ENCODE results near the gene RGS6. TPM values are rescaled to one million over a fixed set of nuclear protein-coding genes. Genes with fewer than 3 reads are reported as not detected.

The RGS6 gene
- total RNA-seq, 2 donors from 2014 or later, result 0.08 TPM; not detected in 1

DNA sequence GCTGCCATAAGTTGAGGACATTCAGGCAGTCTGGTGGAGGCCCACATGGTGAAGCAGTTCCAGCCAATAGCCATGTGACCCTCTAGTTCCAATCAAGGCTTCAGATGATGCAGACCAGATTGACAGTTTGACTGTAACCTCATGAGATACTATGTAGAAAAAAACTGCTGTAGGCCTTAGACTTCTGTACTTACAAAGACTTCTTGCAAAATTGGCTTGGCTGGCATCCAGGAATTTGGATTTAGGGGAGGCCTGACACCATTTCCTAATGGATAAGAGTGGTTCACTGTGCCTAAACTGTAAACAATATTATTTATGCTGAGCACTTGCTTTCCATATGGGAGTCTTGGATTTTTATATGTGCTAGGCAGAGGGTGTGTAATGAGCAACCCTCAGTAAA lies 76.4 kb downstream of the RGS6 start:
- H3K27me3 Mint-ChIP-seq, result peaks cover 6 to 16% of the 10 kb centered on the region in 2 donors
- H3K9me3 Mint-ChIP-seq, result no peaks in the 10 kb centered on the region
- ATAC-seq, result no peak
- no peaks in the 10 kb centered on the region for H3K4me1 Mint-ChIP-seq (ENCODE audit: low read depth in 2 of 2)
- no peak for DNase-seq (ENCODE audit: low spot score)
- H3K27ac Mint-ChIP-seq, result no peak overlapping the region
- H3K4me3 Mint-ChIP-seq, result no peak overlapping the region
- H3K36me3 Mint-ChIP-seq, result no peaks in the 10 kb centered on the region

DNA sequence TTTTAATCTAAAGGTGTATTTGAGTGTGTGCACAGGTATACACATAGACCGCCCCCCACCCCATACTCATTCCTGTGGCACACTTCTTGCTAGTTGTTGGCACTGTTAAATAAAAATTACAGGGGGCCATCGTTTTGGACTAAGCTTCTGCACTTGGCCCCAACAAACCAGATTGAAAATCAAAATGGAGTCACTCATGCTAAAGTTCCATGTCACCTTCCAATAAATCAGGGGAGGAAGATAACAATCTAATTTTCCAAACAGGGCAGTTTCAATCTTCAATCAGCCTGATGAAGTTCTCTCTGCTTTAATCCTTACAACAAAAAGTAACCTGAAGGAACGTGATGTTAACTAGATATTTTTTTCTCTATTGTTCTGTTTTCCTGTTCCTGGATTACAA lies 78.2 kb downstream of the RGS6 start:
- H3K27me3 Mint-ChIP-seq, result peaks cover 15 to 20% of the 10 kb centered on the region in 2 donors
- H3K4me1 Mint-ChIP-seq (ENCODE audit: low read depth in 2 of 2), result no peaks in the 10 kb centered on the region
- H3K36me3 Mint-ChIP-seq, result no peaks in the 10 kb centered on the region
- ATAC-seq (no peak), DNase-seq (ENCODE audit: low spot score) (no peak)
- H3K27ac Mint-ChIP-seq, result no peak overlapping the region
- H3K9me3 Mint-ChIP-seq, result no peaks in the 10 kb centered on the region
- H3K4me3 Mint-ChIP-seq, result no peak overlapping the region

DNA sequence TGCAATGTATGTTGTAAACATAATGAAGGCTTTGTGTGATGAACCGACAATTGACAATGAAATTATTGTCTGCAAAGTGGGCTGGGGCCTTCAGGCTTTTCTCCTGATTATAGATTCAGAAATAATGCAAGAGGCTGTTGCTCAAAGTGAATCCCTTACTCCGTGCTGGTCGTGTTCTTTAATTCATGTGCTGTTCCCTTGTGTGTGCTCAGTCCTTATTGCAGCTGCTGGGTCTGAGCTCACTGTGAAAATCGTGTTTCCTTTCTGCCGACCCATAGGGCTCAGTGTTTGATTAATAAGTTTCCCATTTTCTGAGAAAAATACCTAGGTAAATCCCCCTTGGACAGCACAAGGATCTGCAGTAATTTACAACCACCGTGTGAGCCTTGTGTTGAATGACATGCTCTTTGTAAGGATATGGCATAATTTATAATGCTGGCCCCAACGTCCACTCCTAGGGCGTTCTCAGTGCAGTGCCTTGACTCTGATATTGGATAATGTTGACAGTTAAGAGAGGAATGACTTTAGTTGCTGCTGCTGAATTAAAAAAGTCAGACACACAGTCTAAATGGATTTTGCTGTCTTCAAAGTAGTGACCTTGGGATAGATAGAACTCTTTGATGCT lies 81.6 kb downstream of the RGS6 start:
- Mint-ChIP-seq H3K4me3 (no peak overlapping the region), H3K4me1 (ENCODE audit: low read depth in 2 of 2) (no peaks in the 10 kb centered on the region), H3K36me3 (no peaks in the 10 kb centered on the region), H3K27me3 (peaks cover 24 to 28% of the 10 kb centered on the region in 2 donors), H3K27ac (no peak overlapping the region), H3K9me3 (no peaks in the 10 kb centered on the region)
- DNase-seq (ENCODE audit: low spot score) (no peak), ATAC-seq (no peak)

DNA sequence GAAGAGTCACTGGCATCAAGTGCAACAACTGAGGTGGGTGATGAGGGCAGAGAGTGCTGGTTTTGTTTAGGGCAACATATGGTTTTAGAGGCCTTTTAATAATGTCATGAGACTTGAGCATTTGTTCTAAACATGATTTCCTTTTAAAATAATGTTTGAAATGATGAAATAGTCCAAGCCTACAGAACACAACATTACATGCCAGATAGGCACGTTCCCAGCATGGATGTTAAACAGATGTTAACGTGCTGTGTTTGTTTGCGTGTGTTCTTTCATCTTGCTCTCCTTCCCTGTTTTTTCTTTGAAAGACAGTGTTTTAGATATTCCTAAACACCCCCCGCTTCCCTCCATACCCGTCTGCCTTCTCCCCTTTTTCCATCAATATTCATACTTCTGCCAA lies 82.3 kb downstream of the RGS6 start:
- no peak for ATAC-seq
- Mint-ChIP-seq H3K27me3 (peaks cover 23 to 34% of the 10 kb centered on the region in 2 donors), H3K36me3 (no peaks in the 10 kb centered on the region), H3K27ac (no peak overlapping the region), H3K4me1 (ENCODE audit: low read depth in 2 of 2) (no peaks in the 10 kb centered on the region), H3K9me3 (no peaks in the 10 kb centered on the region), H3K4me3 (no peak overlapping the region)
- no peak for DNase-seq (ENCODE audit: low spot score)

DNA sequence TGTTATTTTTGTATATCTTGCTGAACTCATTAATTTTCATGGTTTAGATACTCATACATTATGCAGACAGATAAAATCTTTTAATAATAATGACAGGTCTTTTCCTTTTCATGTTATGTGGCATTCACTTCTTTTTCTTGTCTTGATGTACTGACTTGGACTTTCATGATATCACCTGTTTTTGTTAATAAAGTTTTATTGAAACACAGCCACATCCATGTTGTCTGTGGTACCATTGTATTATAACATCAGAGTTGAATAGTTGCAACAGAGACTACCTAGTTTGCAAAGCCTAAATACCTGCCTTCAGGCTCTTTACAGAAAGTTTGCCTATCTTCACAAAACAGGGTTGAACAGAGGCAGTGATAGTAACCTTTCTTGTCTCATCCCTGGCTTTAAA lies 85.1 kb downstream of the RGS6 start:
- DNase-seq (ENCODE audit: low spot score), result no peak
- Mint-ChIP-seq H3K4me3 (no peak overlapping the region), H3K9me3 (no peaks in the 10 kb centered on the region), H3K36me3 (no peaks in the 10 kb centered on the region), H3K27ac (no peak overlapping the region), H3K27me3 (peaks cover 32 to 41% of the 10 kb centered on the region in 2 donors), H3K4me1 (ENCODE audit: low read depth in 2 of 2) (no peaks in the 10 kb centered on the region)
- ATAC-seq, result no peak

DNA sequence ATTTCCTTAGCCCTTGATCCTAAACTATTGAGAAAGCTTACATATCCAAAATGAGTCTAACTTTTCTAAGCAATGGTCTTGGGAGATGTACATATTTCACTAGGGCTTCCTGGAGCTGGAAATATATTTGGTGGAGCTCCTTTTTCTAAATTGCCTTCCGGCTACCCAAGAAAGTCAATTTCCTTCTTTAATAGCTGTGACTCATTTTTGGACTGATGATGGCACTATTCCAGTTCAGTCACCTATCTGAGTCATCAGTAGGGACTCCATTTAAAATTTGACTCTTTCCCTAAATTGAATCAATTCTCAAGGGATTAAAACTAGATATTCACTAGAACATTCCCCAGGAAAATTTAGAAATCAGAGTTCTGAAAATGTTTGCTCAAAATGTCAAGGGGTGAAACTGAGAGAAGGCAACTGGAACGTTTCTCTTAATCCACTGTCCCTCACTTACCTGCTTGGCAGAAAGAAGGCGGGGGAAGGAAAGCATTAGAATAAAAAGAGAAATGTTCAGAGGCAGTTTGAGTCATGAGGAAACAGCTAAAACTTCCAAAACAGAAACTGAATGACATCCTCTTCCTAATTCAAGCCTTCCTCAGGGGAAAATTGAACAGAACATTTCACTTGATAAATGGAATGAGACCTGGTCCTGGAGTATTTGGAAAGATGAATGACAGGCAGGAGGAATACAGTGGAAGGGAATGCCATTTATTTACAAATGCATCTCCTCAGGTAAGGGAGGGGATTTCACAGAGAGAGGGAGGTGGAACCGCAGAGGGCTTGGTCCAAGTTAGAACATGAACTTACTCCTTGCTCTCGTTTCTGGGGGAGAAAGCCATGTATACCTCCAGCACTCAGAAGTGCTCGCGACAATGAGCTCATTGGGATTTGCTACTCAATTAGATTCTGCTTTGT lies 91.2 kb downstream of the RGS6 start:
- Mint-ChIP-seq H3K27ac (no peak overlapping the region), H3K9me3 (no peaks in the 10 kb centered on the region), H3K36me3 (no peaks in the 10 kb centered on the region), H3K27me3 (peaks cover 28 to 49% of the 10 kb centered on the region in 2 donors), H3K4me1 (ENCODE audit: low read depth in 2 of 2) (no peaks in the 10 kb centered on the region), H3K4me3 (no peak overlapping the region)
- ATAC-seq (no peak), DNase-seq (ENCODE audit: low spot score) (no peak)

DNA sequence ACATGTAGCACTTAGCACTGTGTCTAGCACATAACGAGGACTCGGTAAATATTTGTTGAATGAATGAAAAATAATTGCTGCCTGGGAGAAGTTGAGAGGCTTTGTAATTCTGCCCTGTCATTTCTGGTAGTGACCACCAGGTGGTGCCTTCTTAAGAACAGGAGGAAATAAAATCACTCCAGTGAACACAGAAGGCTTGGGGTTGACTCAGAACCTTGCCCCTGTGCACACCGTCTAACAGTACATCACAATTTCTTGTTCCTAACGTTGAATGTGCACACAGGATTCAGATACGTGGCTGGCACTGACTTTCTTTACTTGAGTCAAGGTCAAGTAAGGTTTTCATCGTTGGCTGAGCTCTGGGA lies 91.8 kb downstream of the RGS6 start:
- H3K27ac Mint-ChIP-seq, result no peak overlapping the region
- H3K27me3 Mint-ChIP-seq, result peaks cover 25 to 43% of the 10 kb centered on the region in 2 donors
- ATAC-seq (peak; percentile 57 to 62), DNase-seq (ENCODE audit: low spot score) (peak; percentile 76)
- no peak overlapping the region for H3K4me3 Mint-ChIP-seq
- H3K9me3 Mint-ChIP-seq, result no peaks in the 10 kb centered on the region
- H3K36me3 Mint-ChIP-seq, result no peaks in the 10 kb centered on the region
- no peaks in the 10 kb centered on the region for H3K4me1 Mint-ChIP-seq (ENCODE audit: low read depth in 2 of 2)

DNA sequence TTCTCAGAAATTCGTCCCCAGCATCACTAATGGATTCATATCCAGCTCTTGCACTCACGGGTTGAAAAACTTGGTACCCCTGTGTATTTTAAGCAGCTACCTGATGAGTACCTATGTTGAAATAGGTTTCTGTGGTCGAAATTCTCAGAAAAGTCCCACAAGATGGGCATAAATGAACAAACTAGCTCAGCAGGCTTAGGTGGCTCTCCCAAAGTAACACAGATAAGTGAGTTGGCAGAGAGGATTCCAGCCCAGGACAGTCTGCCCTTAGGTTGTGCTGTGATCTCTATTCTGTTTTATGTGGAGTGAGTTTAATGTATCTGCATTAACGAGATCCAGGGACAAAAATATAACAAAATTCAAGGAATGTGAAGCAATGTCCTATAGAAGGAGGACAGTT lies 92.3 kb downstream of the RGS6 start:
- no peak for ATAC-seq

DNA sequence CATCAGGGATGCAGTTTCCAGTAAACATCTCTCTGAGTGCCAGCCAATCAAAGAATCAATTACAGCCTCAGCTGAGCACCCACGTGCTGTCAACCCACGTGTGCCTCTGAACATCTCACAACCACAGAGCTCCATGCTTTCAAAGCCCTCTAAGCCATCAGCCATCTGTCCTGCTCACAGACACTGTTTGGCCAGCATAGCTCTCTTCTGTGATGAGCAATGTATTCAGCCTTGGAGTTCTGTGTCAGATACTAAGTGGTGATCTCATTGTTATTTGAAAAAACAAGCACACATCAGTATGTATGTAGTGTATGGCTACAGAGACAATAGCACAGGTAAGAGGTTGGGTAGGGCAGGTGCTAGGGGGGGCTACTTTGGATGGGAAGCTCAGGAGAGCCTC lies 94.3 kb downstream of the RGS6 start:
- Mint-ChIP-seq H3K9me3 (no peaks in the 10 kb centered on the region), H3K4me3 (no peak overlapping the region), H3K36me3 (no peaks in the 10 kb centered on the region), H3K4me1 (ENCODE audit: low read depth in 2 of 2) (no peaks in the 10 kb centered on the region), H3K27me3 (peaks cover 16 to 31% of the 10 kb centered on the region in 2 donors), H3K27ac (no peak overlapping the region)
- DNase-seq (ENCODE audit: low spot score), result no peak
- peak in 1 of 2 donors; percentile 57 for ATAC-seq

More for the DNA sequence above, 92.3 kb downstream of the RGS6 start:
- no peaks in the 10 kb centered on the region for H3K4me1 Mint-ChIP-seq (ENCODE audit: low read depth in 2 of 2)
- H3K27me3 Mint-ChIP-seq, result peaks cover 26 to 44% of the 10 kb centered on the region in 2 donors
- no peaks in the 10 kb centered on the region for H3K9me3 Mint-ChIP-seq
- H3K4me3 Mint-ChIP-seq, result no peak overlapping the region
- H3K36me3 Mint-ChIP-seq, result no peaks in the 10 kb centered on the region
- no peak overlapping the region for H3K27ac Mint-ChIP-seq
- no peak for DNase-seq (ENCODE audit: low spot score)

DNA sequence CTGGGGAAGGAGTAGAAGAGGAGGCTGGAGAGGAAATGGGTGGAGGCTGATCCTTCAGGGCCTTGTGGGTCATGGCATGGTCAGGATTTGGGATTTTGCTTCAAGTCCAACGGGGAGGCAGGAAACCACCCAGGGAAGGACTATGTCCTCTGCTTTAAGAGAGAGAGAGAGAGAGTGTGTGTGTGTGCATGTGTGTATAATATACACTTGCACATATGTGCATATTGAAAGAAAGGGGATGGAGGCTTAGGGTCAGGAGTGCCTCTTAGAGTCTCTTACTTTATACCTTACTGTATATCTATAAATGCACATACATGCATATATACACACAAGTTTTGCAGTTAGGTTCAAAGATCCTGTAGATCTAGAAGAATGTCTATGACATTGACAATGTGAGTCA lies 94.8 kb downstream of the RGS6 start:
- no peak for ATAC-seq
- no peak overlapping the region for H3K27ac Mint-ChIP-seq
- H3K4me1 Mint-ChIP-seq (ENCODE audit: low read depth in 2 of 2), result no peaks in the 10 kb centered on the region
- H3K9me3 Mint-ChIP-seq, result no peaks in the 10 kb centered on the region
- no peak for DNase-seq (ENCODE audit: low spot score)
- H3K4me3 Mint-ChIP-seq, result no peak overlapping the region
- peaks cover 14 to 31% of the 10 kb centered on the region in 2 donors for H3K27me3 Mint-ChIP-seq
- no peaks in the 10 kb centered on the region for H3K36me3 Mint-ChIP-seq

DNA sequence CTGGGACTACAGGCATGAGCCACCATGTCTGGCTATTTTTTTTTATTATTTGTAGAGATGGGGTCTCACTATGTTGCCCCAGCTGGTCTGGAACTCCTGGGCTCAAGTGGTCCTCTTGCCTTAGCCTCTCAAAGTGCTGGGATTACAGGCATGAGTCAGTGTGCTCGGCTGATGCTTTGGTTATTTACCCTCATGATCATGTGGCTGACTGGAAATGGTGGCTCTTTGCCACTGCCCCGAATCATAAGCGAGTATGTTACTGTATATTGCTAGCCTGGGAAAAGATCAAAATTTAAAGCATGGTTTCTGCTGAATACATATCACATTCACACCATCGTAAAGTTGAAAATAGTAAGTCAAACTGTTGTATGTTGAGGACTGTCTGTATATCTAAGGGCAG lies 101.1 kb downstream of the RGS6 start:
- DNase-seq (ENCODE audit: low spot score), result no peak
- ATAC-seq, result no peak
- Mint-ChIP-seq H3K9me3 (no peaks in the 10 kb centered on the region), H3K27me3 (peaks cover 18 to 26% of the 10 kb centered on the region in 2 donors), H3K27ac (no peak overlapping the region), H3K4me3 (no peak overlapping the region), H3K4me1 (ENCODE audit: low read depth in 2 of 2) (no peaks in the 10 kb centered on the region), H3K36me3 (no peaks in the 10 kb centered on the region)

DNA sequence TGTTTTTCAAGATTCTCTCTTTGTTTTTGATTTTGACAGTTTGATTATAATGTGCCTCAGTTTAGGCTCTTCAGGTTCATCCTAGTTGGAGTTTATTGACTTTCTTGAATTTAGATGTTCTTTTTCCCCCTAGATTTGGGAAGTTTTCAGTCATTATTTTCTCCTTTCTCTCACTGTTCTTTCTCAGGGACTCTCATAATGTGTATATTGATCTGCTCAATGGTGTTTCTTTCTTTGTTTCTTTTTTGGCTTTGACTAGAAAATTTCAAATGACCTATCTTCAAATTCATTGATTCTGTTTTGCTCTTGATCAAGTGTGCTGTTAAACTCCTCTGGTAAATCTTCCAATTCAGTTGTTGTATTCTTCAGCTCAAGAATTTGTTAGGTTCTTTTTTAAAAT lies 108.3 kb downstream of the RGS6 start:
- peaks cover 32 to 61% of the 10 kb centered on the region in 2 donors for H3K27me3 Mint-ChIP-seq
- no peak for ATAC-seq
- H3K9me3 Mint-ChIP-seq, result peaks cover 9% of the 10 kb centered on the region
- H3K4me1 Mint-ChIP-seq (ENCODE audit: low read depth in 2 of 2), result no peaks in the 10 kb centered on the region
- H3K4me3 Mint-ChIP-seq, result no peak overlapping the region
- no peak for DNase-seq (ENCODE audit: low spot score)
- H3K27ac Mint-ChIP-seq, result no peak overlapping the region
- H3K36me3 Mint-ChIP-seq, result peaks cover 15% of the 10 kb centered on the region

DNA sequence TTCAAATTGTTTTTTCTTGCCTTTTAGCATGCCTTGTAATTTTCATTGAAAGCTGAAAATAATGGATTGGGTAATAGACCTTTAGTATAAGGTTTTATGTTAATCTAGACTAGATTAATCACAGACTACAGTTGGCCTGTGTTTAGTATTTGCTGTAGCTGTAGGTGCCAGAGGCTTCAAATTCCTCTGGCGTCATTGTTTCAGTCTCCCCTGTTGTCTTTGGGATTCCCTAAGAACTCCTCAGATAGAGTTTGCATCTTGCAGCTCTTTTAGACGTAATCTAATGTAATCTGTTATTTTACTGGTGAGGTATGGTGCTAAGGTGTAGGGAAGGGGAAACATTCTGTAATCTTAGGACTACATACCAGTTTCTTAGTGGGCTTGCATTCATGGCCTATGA lies 113.0 kb downstream of the RGS6 start:
- H3K27me3 Mint-ChIP-seq, result peaks cover 26 to 47% of the 10 kb centered on the region in 2 donors
- no peak overlapping the region for H3K27ac Mint-ChIP-seq
- ATAC-seq, result no peak
- H3K9me3 Mint-ChIP-seq, result peaks cover 8% of the 10 kb centered on the region
- H3K4me3 Mint-ChIP-seq, result no peak overlapping the region
- peaks cover 14% of the 10 kb centered on the region for H3K36me3 Mint-ChIP-seq
- no peak for DNase-seq (ENCODE audit: low spot score)
- peaks cover 0 to 9% of the 10 kb centered on the region in 2 donors for H3K4me1 Mint-ChIP-seq (ENCODE audit: low read depth in 2 of 2)

DNA sequence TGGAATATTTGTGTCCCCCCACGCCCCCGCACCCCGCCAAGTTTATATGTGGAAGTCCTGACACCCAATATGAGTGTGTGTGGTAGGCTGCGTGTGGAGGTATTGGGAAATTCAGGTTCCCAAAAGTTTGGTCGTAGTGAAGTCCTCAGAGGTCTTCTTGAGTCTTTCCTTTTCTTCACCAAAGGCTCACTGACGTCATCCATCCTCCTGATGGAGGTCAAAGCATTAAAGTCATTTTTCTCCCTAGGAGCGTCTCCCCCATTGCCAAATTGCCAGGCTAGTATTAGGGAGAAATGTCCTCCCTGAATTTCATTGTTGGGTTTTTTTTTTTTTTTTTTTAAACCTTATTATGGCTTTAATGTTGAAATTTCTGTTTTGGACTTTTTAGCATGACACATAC lies 113.7 kb downstream of the RGS6 start:
- H3K9me3 Mint-ChIP-seq, result peaks cover 3% of the 10 kb centered on the region
- no peak overlapping the region for H3K4me3 Mint-ChIP-seq
- no peak overlapping the region for H3K27ac Mint-ChIP-seq
- H3K27me3 Mint-ChIP-seq, result peaks cover 25 to 47% of the 10 kb centered on the region in 2 donors
- ATAC-seq (no peak), DNase-seq (ENCODE audit: low spot score) (no peak)
- H3K36me3 Mint-ChIP-seq, result peaks cover 8% of the 10 kb centered on the region
- peaks cover 0 to 9% of the 10 kb centered on the region in 2 donors for H3K4me1 Mint-ChIP-seq (ENCODE audit: low read depth in 2 of 2)

Measured in natural killer cell treated with Interleukin-12 subunit alpha and Interleukin-12 subunit beta and Interleukin-15 and Interleukin-18, amount 100 ng/mL, for 72 hours (primary cell).